GM23338 (cell line): ENCODE measurements around the gene GART. TPM values are rescaled to one million over a fixed set of nuclear protein-coding genes. Genes with fewer than 3 reads are reported as not detected.

ENCODE experiments used
- ATAC-seq: fragments of 200-7000 bp; cut with Tn5 transposase; 3 replicates; pipeline ENCODE4 v1.9.1; 2020
- DNase-seq: peaks from one replicate; pipeline ENCODE4 v3.0.0-alpha.2; 2015; ENCODE audit warnings: low spot score
- H2AFZ ChIP-seq: fragments of 200-600 bp; sonication (generic); 2 replicates; pipeline ENCODE4 v1.8.0; 2016; ENCODE audit warnings: antibody characterized with exemption, mild to moderate bottlenecking, moderate library complexity
- H3F3A ChIP-seq: fragments of 200-600 bp; sonication (generic); replicated peaks from 2 replicates; pipeline ENCODE4 v1.8.0; 2017; ENCODE audit warnings: antibody characterized with exemption, mixed run types, low read depth
- H3K27ac ChIP-seq: fragments of 200-600 bp; sonication (generic); 2 replicates; pipeline ENCODE4 v1.6.1; 2016; ENCODE audit warnings: low read depth
- H3K27me3 ChIP-seq: fragments of 200-600 bp; sonication (generic); 2 replicates; pipeline ENCODE4 v1.8.0; 2016; ENCODE audit warnings: mild to moderate bottlenecking, mixed run types, moderate library complexity; ENCODE audit not compliant: insufficient read depth
- H3K36me3 ChIP-seq: fragments of 200-600 bp; sonication (generic); 2 replicates; pipeline ENCODE4 v1.8.0; 2016; ENCODE audit warnings: mild to moderate bottlenecking; ENCODE audit not compliant: insufficient read depth
- H3K4me1 ChIP-seq: fragments of 200-600 bp; sonication (generic); 2 replicates; pipeline ENCODE4 v1.8.0; 2016; ENCODE audit warnings: mild to moderate bottlenecking, moderate library complexity; ENCODE audit not compliant: insufficient read depth
- H3K4me2 ChIP-seq: fragments of 200-600 bp; sonication (generic); 2 replicates; pipeline ENCODE4 v1.7.1; 2017; ENCODE audit warnings: mixed run types
- H3K4me3 ChIP-seq: fragments of 200-600 bp; sonication (generic); 2 replicates; pipeline ENCODE4 v1.6.1; 2016; ENCODE audit warnings: mixed run types
- H3K79me2 ChIP-seq: fragments of 200-600 bp; sonication (generic); replicated peaks from 2 replicates; pipeline ENCODE4 v1.8.0; 2017; ENCODE audit warnings: mild to moderate bottlenecking; ENCODE audit not compliant: insufficient read depth
- H3K9me2 ChIP-seq: fragments of 200-600 bp; sonication (generic); 2 replicates; pipeline ENCODE4 v1.8.0; 2017; ENCODE audit not compliant: insufficient read depth
- H4K20me1 ChIP-seq: fragments of 200-600 bp; sonication (generic); replicated peaks from 2 replicates; pipeline ENCODE4 v1.8.0; 2017; ENCODE audit warnings: mild to moderate bottlenecking; ENCODE audit not compliant: insufficient read depth
- H3K27ac Mint-ChIP-seq: 2 replicates; pipeline ENCODE4 v1.8.0; 2020; ENCODE audit warnings: inconsistent platforms, mild to moderate bottlenecking, moderate library complexity, mixed read lengths
- H3K27me3 Mint-ChIP-seq: 3 replicates; pipeline ENCODE4 v1.8.0; 2022; ENCODE audit warnings: low read depth, mild to moderate bottlenecking, moderate library complexity, mixed read lengths, inconsistent platforms; ENCODE audit not compliant: insufficient read depth, poor library complexity
- H3K36me3 Mint-ChIP-seq: 3 replicates; pipeline ENCODE4 v1.8.0; 2021; ENCODE audit warnings: low read depth, mild to moderate bottlenecking, inconsistent platforms, moderate library complexity, mixed read lengths
- H3K4me1 Mint-ChIP-seq: 3 replicates; pipeline ENCODE4 v1.8.0; 2020; ENCODE audit warnings: mild to moderate bottlenecking, inconsistent platforms, mixed read lengths
- H3K4me3 Mint-ChIP-seq: 3 replicates; pipeline ENCODE4 v1.8.0; 2021; ENCODE audit warnings: moderate library complexity, mild to moderate bottlenecking, inconsistent platforms, mixed read lengths
- H3K9me3 Mint-ChIP-seq: 3 replicates; pipeline ENCODE4 v1.8.0; 2020; ENCODE audit warnings: moderate library complexity, mild to moderate bottlenecking, inconsistent platforms, mixed read lengths
- CTCF ChIP-seq, 2 experiments: fragments of 200-600 bp in 1 of 2; sonication (generic) in 1 of 2; conservative IDR thresholded peaks; 2 replicates each; pipeline versions ENCODE4 v1.5.1 to v1.6.1; 2016 to 2017; ENCODE audit warnings: antibody characterized with exemption in 2 of 2, low read depth in 2 of 2, mild to moderate bottlenecking in 2 of 2, moderate library complexity in 1 of 2
- ETS1 ChIP-seq: IDR thresholded peaks from 2 replicates; pipeline ENCODE4 v1.6.1; 2016; ENCODE audit warnings: antibody characterized with exemption
- EZH2 ChIP-seq: fragments of 200-600 bp; sonication (generic); IDR thresholded peaks from one replicate; pipeline ENCODE4 v1.8.0; 2017; ENCODE audit warnings: antibody characterized with exemption, mild to moderate bottlenecking, low read depth; ENCODE audit not compliant: unreplicated experiment
- EZH2phosphoT487 ChIP-seq: fragments of 200-600 bp; sonication (generic); IDR thresholded peaks from one replicate; pipeline ENCODE4 v1.8.1; 2018; ENCODE audit warnings: antibody characterized with exemption; ENCODE audit not compliant: unreplicated experiment
- NANOG ChIP-seq: IDR thresholded peaks from 2 replicates; pipeline ENCODE4 v1.6.1; 2016; ENCODE audit warnings: antibody characterized with exemption, borderline replicate concordance
- POLR2AphosphoS5 ChIP-seq: IDR thresholded peaks from 2 replicates; pipeline ENCODE4 v1.6.1; 2016; ENCODE audit warnings: antibody characterized with exemption, low read depth
- REST ChIP-seq: IDR thresholded peaks from one replicate; pipeline ENCODE4 v1.6.1; 2018; ENCODE audit warnings: antibody characterized with exemption; ENCODE audit not compliant: unreplicated experiment
- STAT1 ChIP-seq: IDR thresholded peaks from one replicate; pipeline ENCODE4 v1.6.1; 2016; ENCODE audit warnings: antibody characterized with exemption; ENCODE audit not compliant: unreplicated experiment
- ZNF331 ChIP-seq: fragments of 250-450 bp; sonication (Bioruptor Pico); IDR thresholded peaks from 2 replicates; pipeline ENCODE4 v1.5.0; 2020; ENCODE audit warnings: low read depth, mild to moderate bottlenecking, moderate library complexity
- polyA plus RNA-seq: library from polyadenylated mRNA; unstranded; fragments of >200 nt; fragmentation: Nextera tagmentation; extraction: Ambion mirVana; gene quantifications from 2 replicates; pipeline ENCODE4 v1.2.1, GENCODE V29; 2016
- total RNA-seq: library from RNA; depleted of rRNA; stranded (reverse); fragments of >200 nt; shearing (Covaris generic); gene quantifications from 2 replicates; pipeline ENCODE4 v1.2.3, GENCODE V29; 2014

Gene GART
- total and polyA plus RNA-seq, 2 experiments from 2014 or later: 87.6 to 224 TPM

- peaks cover 61% of the 10 kb centered on the region for H3K36me3 ChIP-seq
- H3F3A ChIP-seq: peaks cover 10% of the 10 kb centered on the region; the same call in 1 of the 2 replicates
- no peak overlapping the region for H3K4me3 Mint-ChIP-seq
- no peak overlapping the region for H3K4me2 ChIP-seq
- no peak overlapping the region for H3K4me3 ChIP-seq
- H3K27ac Mint-ChIP-seq: no peak overlapping the region
- ATAC-seq (no peak), DNase-seq (no peak)
- H3K27me3 ChIP-seq: no peaks in the 10 kb centered on the region
- no peaks in the 10 kb centered on the region for H3K9me3 Mint-ChIP-seq
- H3K4me1 ChIP-seq: no peaks in the 10 kb centered on the region
- peaks cover 50% of the 10 kb centered on the region for H4K20me1 ChIP-seq
- H3K36me3 Mint-ChIP-seq: peaks cover 91% of the 10 kb centered on the region
- TF ChIP-seq ZNF331 (CRISPR knock-in tag) (no peak), REST (no peak), CTCF (conservative IDR thresholded peaks at IDR 0.05; ENCODE audit: low read depth in 2 of 2) (no peak), STAT1 (no peak), EZH2phosphoT487 (no peak), POLR2AphosphoS5 (no peak), NANOG (no peak), EZH2 (no peak), ETS1 (no peak)
- peaks cover 98% of the 10 kb centered on the region for H3K79me2 ChIP-seq
- no peaks in the 10 kb centered on the region; the same call in 1 of the 3 replicates for H3K4me1 Mint-ChIP-seq
- H3K27me3 Mint-ChIP-seq: no peaks in the 10 kb centered on the region
- no peak overlapping the region for H2AFZ ChIP-seq
- H3K27ac ChIP-seq: no peak overlapping the region
- no peaks in the 10 kb centered on the region for H3K9me2 ChIP-seq
These were observed 8.2 kb upstream of the GART start for GRCh38 chr21:33549848-33550771.
